HCT116 (cell line): ENCODE results near the gene OPRL1. TPM values are rescaled to one million over a fixed set of nuclear protein-coding genes. Genes with fewer than 3 reads are reported as not detected.

Source experiments
- ATAC-seq: fragments of 200-7000 bp; cut with Tn5 transposase; 2 replicates; pipeline ENCODE4 v1.9.1; 2020; ENCODE audit warnings: mild to moderate bottlenecking, moderate library complexity
- BruUV-seq: library from RNA; stranded (reverse); fragments of 400-500 nt; replicated peaks from 2 replicates; lab custom pipeline; 2021; lab: Mats Ljungman, UMichigan
- CTCF ChIA-PET: fragments of 300-600 bp; sonication (Branson Sonifier 250); formaldehyde crosslinking; loops from one replicate; lab custom pipeline; 2021; ENCODE audit warnings: antibody characterized with exemption; lab: Charles Lee
- POLR2A ChIA-PET: fragments of 300-600, 350-600 bp; sonication (Branson Sonifier 250); formaldehyde crosslinking; loops from one replicate; lab custom pipeline; 2021; ENCODE audit warnings: antibody characterized with exemption; lab: Charles Lee
- RAD21 ChIA-PET, 2 experiments: fragments of 300-600 bp; sonication (Branson Sonifier 250); formaldehyde crosslinking; loops; one replicate each; lab custom pipeline; 2023; ENCODE audit warnings: low total read pairs in 2 of 2; ENCODE audit not compliant: uncharacterized antibody in 2 of 2, unreplicated experiment in 2 of 2, low non-redundant PET in 1 of 2; lab: Charles Lee
- DNase-seq: peaks from one replicate; pipeline ENCODE4 v3.0.0-alpha.2; 2010; ENCODE audit warnings: low read depth, low spot score
- H2AFZ ChIP-seq: fragments of 200-600 bp; shearing (Covaris generic), sonication (generic); 2 replicates; pipeline ENCODE4 v1.6.1; 2017; ENCODE audit warnings: low read depth, mixed run types, mixed read lengths, antibody characterized with exemption, low read length; ENCODE audit not compliant: poor library complexity, severe bottlenecking
- H3K27ac ChIP-seq: 2 replicates; pipeline ENCODE4 v1.5.1; 2012; ENCODE audit warnings: low read depth, low read length
- H3K27me3 ChIP-seq: fragments of 200-600 bp; sonication (generic); 2 replicates; pipeline ENCODE4 v1.6.1; 2016; ENCODE audit warnings: mixed run types, low read length, mixed read lengths; ENCODE audit not compliant: insufficient read depth
- H3K36me3 ChIP-seq, 2 experiments: fragments of 200-500 bp in 1 of 2; fragments of 200-600 bp in 1 of 2; sonication (Bioruptor generic) in 1 of 2; sonication (generic) in 1 of 2; 2 replicates each; pipeline versions ENCODE4 v1.5.1 to v1.6.1; 2014 to 2016; ENCODE audit warnings: low read length in 2 of 2, inconsistent platforms in 1 of 2, mixed read lengths in 1 of 2, mixed run types in 1 of 2; ENCODE audit not compliant: insufficient read depth in 2 of 2, control insufficient read depth in 1 of 2
- H3K4me1 ChIP-seq, 2 experiments: fragments of 200-600 bp in 1 of 2; sonication (generic) in 1 of 2; 2 replicates each; pipeline versions ENCODE4 v1.5.1 to v1.6.1; 2012 to 2017; ENCODE audit warnings: low read length in 2 of 2, inconsistent platforms in 1 of 2, mild to moderate bottlenecking in 1 of 2, mixed read lengths in 1 of 2, mixed run types in 1 of 2, moderate library complexity in 1 of 2; ENCODE audit not compliant: insufficient read depth in 2 of 2, control insufficient read depth in 1 of 2
- H3K4me2 ChIP-seq: fragments of 200-600 bp; sonication (generic); 2 replicates; pipeline ENCODE4 v1.6.1; 2017; ENCODE audit warnings: mixed run types, low read length, mixed read lengths
- H3K4me3 ChIP-seq, 2 experiments: fragments of 200-600 bp in 1 of 2; sonication (generic) in 1 of 2; replicated peaks in 1 of 2; 2 replicates each; pipeline ENCODE4 v1.5.1; 2011 to 2016; ENCODE audit warnings: low read length in 2 of 2, control low read depth in 1 of 2, low read depth in 1 of 2, mild to moderate bottlenecking in 1 of 2, mixed read lengths in 1 of 2, mixed run types in 1 of 2
- H3K79me2 ChIP-seq: fragments of 200-600 bp; sonication (generic); 2 replicates; pipeline ENCODE4 v1.6.1; 2017; ENCODE audit warnings: mild to moderate bottlenecking, mixed run types, low read length, moderate library complexity, mixed read lengths; ENCODE audit not compliant: insufficient read depth
- H3K9ac ChIP-seq: fragments of 200-600 bp; sonication (generic); 2 replicates; pipeline ENCODE4 v1.6.1; 2016; ENCODE audit warnings: low read length, mixed read lengths
- H3K9me2 ChIP-seq: fragments of 200-600 bp; sonication (generic), shearing (Covaris generic); 2 replicates; pipeline ENCODE4 v1.6.1; 2017; ENCODE audit warnings: mixed run types, mild to moderate bottlenecking, moderate library complexity; ENCODE audit not compliant: insufficient read depth
- H3K9me3 ChIP-seq, 2 experiments: fragments of 200-500 bp in 1 of 2; fragments of 200-600 bp in 1 of 2; sonication (Bioruptor generic) in 1 of 2; sonication (generic) in 1 of 2; 2 replicates each; pipeline ENCODE4 v1.6.1; 2014 to 2017; ENCODE audit warnings: low read length in 2 of 2, mixed read lengths in 2 of 2, inconsistent platforms in 1 of 2, low read depth in 1 of 2, mild to moderate bottlenecking in 1 of 2, mixed run types in 1 of 2, moderate library complexity in 1 of 2; ENCODE audit not compliant: control insufficient read depth in 1 of 2, insufficient read depth in 1 of 2
- H4K20me1 ChIP-seq: fragments of 200-600 bp; sonication (generic), shearing (Covaris generic); 2 replicates; pipeline ENCODE4 v1.6.1; 2017; ENCODE audit warnings: mixed run types, mild to moderate bottlenecking, moderate library complexity; ENCODE audit not compliant: insufficient read depth
- EZH2 ChIP-seq: fragments of 200-600 bp; sonication (generic); IDR thresholded peaks from 2 replicates; pipeline ENCODE4 v1.6.1; 2017; ENCODE audit warnings: antibody characterized with exemption, mixed run types
- RAD21 ChIP-seq: IDR thresholded peaks from 2 replicates; pipeline ENCODE4 v1.6.1; 2012; ENCODE audit warnings: low read depth, mild to moderate bottlenecking
- SIN3A ChIP-seq: IDR thresholded peaks from 2 replicates; pipeline ENCODE4 v1.6.1; 2012; ENCODE audit warnings: low read depth
- YY1 ChIP-seq: IDR thresholded peaks from 2 replicates; pipeline ENCODE4 v1.6.1; 2011; ENCODE audit warnings: low read length, low read depth, moderate library complexity, mild to moderate bottlenecking; ENCODE audit not compliant: insufficient replicate concordance; ENCODE audit errors: extremely low read depth
- intact Hi-C: fragments of 100-400 bp; cut with micrococcal nuclease; formaldehyde crosslinking; loops from 2 replicates; pipeline ENCODE4 v1.10.0; 2022
- total RNA-seq: library from RNA; stranded (reverse); gene quantifications from one replicate; pipeline ENCODE4 v1.2.1, GENCODE V29; 2021; ENCODE audit not compliant: unreplicated experiment
- TF ChIP-seq, protein P1 (sequence below), 3 experiments: fragments of 200-600 bp in 1 of 3; sonication (generic) in 1 of 3; IDR thresholded peaks in 2 of 3; conservative IDR thresholded peaks in 1 of 3; 2 replicates each; pipeline ENCODE4 v1.5.1; 2012 to 2017; ENCODE audit warnings: low read depth in 2 of 3, low read length in 2 of 3, antibody characterized with exemption in 1 of 3, borderline replicate concordance in 1 of 3, control low read depth in 1 of 3, mild to moderate bottlenecking in 1 of 3, mixed read lengths in 1 of 3, mixed run types in 1 of 3, moderate library complexity in 1 of 3; ENCODE audit not compliant: insufficient read depth in 1 of 3

OPRL1 gene
- total RNA-seq, 1 experiment from 2014 or later = 1.6 TPM

DNA sequence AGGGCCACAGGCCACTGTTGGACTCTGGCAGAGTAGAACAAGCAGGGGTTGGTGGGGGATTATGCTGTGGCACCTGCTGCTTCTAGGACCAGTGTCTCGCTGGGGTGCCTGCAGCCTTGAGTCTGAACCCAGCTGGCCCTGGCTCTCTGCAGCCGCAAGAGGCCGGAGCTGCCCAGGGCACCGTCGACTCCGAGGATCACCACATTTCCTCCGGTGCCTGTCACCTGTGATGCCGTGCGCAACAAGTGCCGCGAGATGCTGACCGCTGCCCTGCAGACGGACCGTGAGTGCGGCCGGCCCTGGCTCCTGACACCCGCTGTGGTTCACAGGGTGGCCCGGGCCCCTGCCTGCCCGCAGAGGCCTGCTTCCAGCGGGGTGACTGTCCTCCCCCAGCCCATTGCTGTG is 10.7 kb upstream of the OPRL1 start:
- no peak for TF ChIP-seq SIN3A
- TF ChIP-seq YY1 = no peak
- TF ChIP-seq EZH2 = no peak
- no peak for TF ChIP-seq RAD21
- H2AFZ ChIP-seq = no peak overlapping the region
- DNase-seq (no peak), ATAC-seq (no peak)
- intact Hi-C loops = no loop called here
- H4K20me1 ChIP-seq = no peaks in the 10 kb centered on the region
- H3K27ac ChIP-seq = no peak overlapping the region
- no TSS peak for BruUV-seq
- H3K4me1 ChIP-seq = peaks cover 32 to 34% of the 10 kb centered on the region in 2 experiments
- H3K9ac ChIP-seq = no peak overlapping the region
- H3K27me3 ChIP-seq = no peaks in the 10 kb centered on the region
- H3K9me2 ChIP-seq = no peaks in the 10 kb centered on the region
- CTCF ChIA-PET = interaction anchor here (1.0 to 2.2 kb wide), 2 partner anchors 15 to 30 kb away, joined by 3 to 12 read pairs; partner anchors contain the start of gene LKAAEAR1
- no peaks in the 10 kb centered on the region for H3K36me3 ChIP-seq
- RAD21 ChIA-PET = no interaction called here
- no peak overlapping the region for H3K4me2 ChIP-seq
- POLR2A ChIA-PET = no interaction called here
- H3K4me3 ChIP-seq = no peak overlapping the region
- no peaks in the 10 kb centered on the region for H3K9me3 ChIP-seq
- H3K79me2 ChIP-seq = no peaks in the 10 kb centered on the region

DNA sequence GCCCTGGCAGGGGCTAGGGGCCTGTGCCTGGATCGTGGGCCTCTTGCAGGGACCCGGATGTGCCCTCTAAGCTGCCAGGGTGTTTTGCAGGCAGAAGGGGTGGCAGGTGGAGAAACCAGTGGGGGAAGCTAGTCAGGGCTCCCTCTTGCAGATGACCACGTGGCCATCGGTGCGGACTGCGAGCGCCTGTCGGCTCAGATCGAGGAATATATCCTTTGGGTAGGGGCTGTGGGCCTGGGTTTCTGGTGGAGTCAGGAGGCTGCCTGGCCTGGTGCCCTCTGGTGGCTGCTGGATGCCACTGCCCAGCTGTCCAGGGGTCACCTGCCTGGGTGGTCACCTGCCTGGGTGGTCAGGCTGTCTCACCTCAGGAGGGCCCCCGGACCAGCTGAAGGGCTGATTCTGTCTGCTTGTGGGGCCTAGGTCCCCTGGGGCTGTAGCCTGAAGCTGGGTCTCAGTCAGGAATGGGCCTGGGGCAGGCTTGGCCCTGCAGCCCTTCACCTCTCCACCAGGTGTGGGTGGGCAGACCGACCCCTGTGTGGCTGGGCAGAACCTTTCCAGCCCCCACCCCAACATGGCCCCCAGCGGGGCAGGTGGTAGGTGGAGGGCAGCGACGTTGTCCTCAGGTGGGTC is 10.2 kb upstream of the OPRL1 start:
- POLR2A ChIA-PET = no interaction called here
- CTCF ChIA-PET = interaction anchor here (1.0 to 2.2 kb wide), 2 partner anchors 14 to 31 kb away, joined by 3 to 12 read pairs; partner anchors contain the start of gene LKAAEAR1

More for the DNA sequence above, 10.2 kb upstream of the OPRL1 start:
- Histone ChIP-seq H3K4me2 (no peak overlapping the region), H3K79me2 (no peaks in the 10 kb centered on the region), H2AFZ (no peak overlapping the region), H3K9ac (no peak overlapping the region), H4K20me1 (no peaks in the 10 kb centered on the region), H3K36me3 (no peaks in the 10 kb centered on the region), H3K4me3 (no peak overlapping the region), H3K9me2 (no peaks in the 10 kb centered on the region), H3K9me3 (no peaks in the 10 kb centered on the region), H3K27ac (no peak overlapping the region), H3K4me1 (peaks cover 27 to 29% of the 10 kb centered on the region in 2 experiments), H3K27me3 (no peaks in the 10 kb centered on the region)
- RAD21 ChIA-PET = no interaction called here
- ATAC-seq = peak; percentile 54
- BruUV-seq = no TSS peak
- no peak for DNase-seq
- TF ChIP-seq, protein P1, sequence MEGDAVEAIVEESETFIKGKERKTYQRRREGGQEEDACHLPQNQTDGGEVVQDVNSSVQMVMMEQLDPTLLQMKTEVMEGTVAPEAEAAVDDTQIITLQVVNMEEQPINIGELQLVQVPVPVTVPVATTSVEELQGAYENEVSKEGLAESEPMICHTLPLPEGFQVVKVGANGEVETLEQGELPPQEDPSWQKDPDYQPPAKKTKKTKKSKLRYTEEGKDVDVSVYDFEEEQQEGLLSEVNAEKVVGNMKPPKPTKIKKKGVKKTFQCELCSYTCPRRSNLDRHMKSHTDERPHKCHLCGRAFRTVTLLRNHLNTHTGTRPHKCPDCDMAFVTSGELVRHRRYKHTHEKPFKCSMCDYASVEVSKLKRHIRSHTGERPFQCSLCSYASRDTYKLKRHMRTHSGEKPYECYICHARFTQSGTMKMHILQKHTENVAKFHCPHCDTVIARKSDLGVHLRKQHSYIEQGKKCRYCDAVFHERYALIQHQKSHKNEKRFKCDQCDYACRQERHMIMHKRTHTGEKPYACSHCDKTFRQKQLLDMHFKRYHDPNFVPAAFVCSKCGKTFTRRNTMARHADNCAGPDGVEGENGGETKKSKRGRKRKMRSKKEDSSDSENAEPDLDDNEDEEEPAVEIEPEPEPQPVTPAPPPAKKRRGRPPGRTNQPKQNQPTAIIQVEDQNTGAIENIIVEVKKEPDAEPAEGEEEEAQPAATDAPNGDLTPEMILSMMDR (IDR thresholded peaks at IDR 0.05 in 2 of 3, conservative IDR thresholded peaks at IDR 0.05 in 1 of 3; ENCODE audit: borderline replicate concordance in 1 of 3, insufficient read depth in 1 of 3, low read depth in 2 of 3, low read length in 2 of 3) = peak in 2 of 3 experiments; percentile 92 to 98; a peak in 5 of 6 replicates
- no peak for TF ChIP-seq EZH2
- intact Hi-C loops = no loop called here
